Central memory CD8-positive, alpha-beta T cell (primary cell): ENCODE measurements around the gene TMEM123.

Source experiments
- ATAC-seq: fragments of 150-1000 bp; cut with Tn5 transposase; replicated peaks from 2 replicates; pipeline ENCODE4 v1.10.0; 2022; ENCODE audit warnings: mild to moderate bottlenecking, moderate FRiP score, moderate number of reproducible peaks; ENCODE audit not compliant: poor library complexity, severe bottlenecking; ENCODE audit errors: extremely low read depth
- DNase-seq, 2 donors: peaks; one replicate each; pipeline ENCODE4 v3.0.0; 2021; ENCODE audit warnings: low spot score in 2 of 2
- H3K27ac Mint-ChIP-seq: one replicate; pipeline ENCODE4 v1.8.0; 2022; ENCODE audit warnings: low read depth, mild to moderate bottlenecking, moderate library complexity, mixed read lengths
- H3K27me3 Mint-ChIP-seq: one replicate; pipeline ENCODE4 v1.8.0; 2022; ENCODE audit warnings: mixed read lengths
- H3K36me3 Mint-ChIP-seq: one replicate; pipeline ENCODE4 v1.8.0; 2022; ENCODE audit warnings: mild to moderate bottlenecking, moderate library complexity, mixed read lengths; ENCODE audit not compliant: insufficient read depth
- H3K4me1 Mint-ChIP-seq: one replicate; pipeline ENCODE4 v1.8.0; 2022; ENCODE audit warnings: mixed read lengths
- H3K4me3 Mint-ChIP-seq: one replicate; pipeline ENCODE4 v1.8.0; 2022; ENCODE audit warnings: mild to moderate bottlenecking, moderate library complexity, mixed read lengths
- H3K9me3 Mint-ChIP-seq: one replicate; pipeline ENCODE4 v1.8.0; 2022; ENCODE audit warnings: mixed read lengths

Gene TMEM123

GRCh38 chr11:102346456-102346747 is 106.2 kb downstream of the TMEM123 start:
- Mint-ChIP-seq H3K4me3 (peak overlapping the region; percentile 97), H3K36me3 (peaks cover 37% of the 10 kb centered on the region), H3K27me3 (no peaks in the 10 kb centered on the region), H3K9me3 (no peaks in the 10 kb centered on the region), H3K4me1 (peaks cover 48% of the 10 kb centered on the region), H3K27ac (peak overlapping the region; percentile 99)
- no peak for DNase-seq
- no peak for ATAC-seq
